WERI-Rb-1 (cell line): ENCODE results near the gene WDR64.

Source experiments
- DNase-seq: peaks from one replicate; pipeline ENCODE4 v3.0.0-alpha.2; 2020
- H3K27ac ChIP-seq: fragments of 250-450 bp; sonication (Bioruptor Pico); 2 replicates; pipeline ENCODE4 v1.5.1; 2020; ENCODE audit warnings: mild to moderate bottlenecking, moderate library complexity
- H3K27me3 ChIP-seq: fragments of 250-450 bp; sonication (Bioruptor Pico); 2 replicates; pipeline ENCODE4 v1.5.1; 2021; ENCODE audit warnings: mild to moderate bottlenecking, low read depth, moderate library complexity; ENCODE audit not compliant: insufficient read depth, severe bottlenecking
- H3K36me3 ChIP-seq: fragments of 250-450 bp; sonication (Bioruptor Pico); 2 replicates; pipeline ENCODE4 v1.5.1; 2020; ENCODE audit warnings: mild to moderate bottlenecking, moderate library complexity
- H3K4me3 ChIP-seq: 2 replicates; pipeline ENCODE4 v1.5.1; 2011; ENCODE audit warnings: low read depth, mild to moderate bottlenecking, control low read depth, low read length
- H3K9me3 ChIP-seq: fragments of 250-450 bp; sonication (Bioruptor Pico); 2 replicates; pipeline ENCODE4 v1.5.1; 2021; ENCODE audit warnings: mild to moderate bottlenecking, moderate library complexity; ENCODE audit not compliant: severe bottlenecking
- TF ChIP-seq, protein P1 (sequence below): IDR thresholded peaks from 2 replicates; pipeline ENCODE4 v1.5.1; 2011; ENCODE audit warnings: low read depth, mild to moderate bottlenecking, control low read depth, inconsistent platforms, low read length

Gene WDR64

GRCh38 chr1:241716915-241717656, 65.0 kb downstream of the WDR64 start:
- DNase-seq = no peak
- H3K4me3 ChIP-seq = no peak overlapping the region
- H3K36me3 ChIP-seq = no peaks in the 10 kb centered on the region
- TF ChIP-seq, protein P1, sequence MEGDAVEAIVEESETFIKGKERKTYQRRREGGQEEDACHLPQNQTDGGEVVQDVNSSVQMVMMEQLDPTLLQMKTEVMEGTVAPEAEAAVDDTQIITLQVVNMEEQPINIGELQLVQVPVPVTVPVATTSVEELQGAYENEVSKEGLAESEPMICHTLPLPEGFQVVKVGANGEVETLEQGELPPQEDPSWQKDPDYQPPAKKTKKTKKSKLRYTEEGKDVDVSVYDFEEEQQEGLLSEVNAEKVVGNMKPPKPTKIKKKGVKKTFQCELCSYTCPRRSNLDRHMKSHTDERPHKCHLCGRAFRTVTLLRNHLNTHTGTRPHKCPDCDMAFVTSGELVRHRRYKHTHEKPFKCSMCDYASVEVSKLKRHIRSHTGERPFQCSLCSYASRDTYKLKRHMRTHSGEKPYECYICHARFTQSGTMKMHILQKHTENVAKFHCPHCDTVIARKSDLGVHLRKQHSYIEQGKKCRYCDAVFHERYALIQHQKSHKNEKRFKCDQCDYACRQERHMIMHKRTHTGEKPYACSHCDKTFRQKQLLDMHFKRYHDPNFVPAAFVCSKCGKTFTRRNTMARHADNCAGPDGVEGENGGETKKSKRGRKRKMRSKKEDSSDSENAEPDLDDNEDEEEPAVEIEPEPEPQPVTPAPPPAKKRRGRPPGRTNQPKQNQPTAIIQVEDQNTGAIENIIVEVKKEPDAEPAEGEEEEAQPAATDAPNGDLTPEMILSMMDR = no peak
- no peak overlapping the region for H3K27ac ChIP-seq
- peaks cover 46% of the 10 kb centered on the region for H3K27me3 ChIP-seq
- peaks cover 8% of the 10 kb centered on the region for H3K9me3 ChIP-seq

DNA sequence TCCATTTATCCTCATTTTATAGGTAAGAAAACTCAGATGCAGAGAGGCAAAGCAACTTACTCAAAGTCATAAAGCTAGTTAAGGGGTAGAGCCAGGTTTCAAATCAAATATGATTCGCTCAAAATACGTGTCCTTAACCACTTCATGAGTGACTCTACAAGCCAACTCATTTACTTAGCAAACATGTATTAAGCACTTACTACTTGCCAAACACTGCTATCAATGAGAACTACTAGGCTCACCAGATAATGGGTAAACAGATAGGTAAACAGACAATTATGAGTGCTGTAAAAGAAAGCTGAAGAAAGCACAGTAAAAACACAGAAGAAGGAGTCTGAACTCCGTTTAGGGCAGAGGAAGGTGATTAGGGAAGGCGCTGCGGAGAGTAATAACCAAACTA, 65.9 kb downstream of the WDR64 start:
- Histone ChIP-seq H3K36me3 (no peaks in the 10 kb centered on the region), H3K27ac (no peak overlapping the region), H3K9me3 (peaks cover 3% of the 10 kb centered on the region), H3K27me3 (peaks cover 37% of the 10 kb centered on the region), H3K4me3 (no peak overlapping the region)
- DNase-seq = no peak
- TF ChIP-seq, protein P1 = no peak

- Histone ChIP-seq H3K4me3 (no peak overlapping the region), H3K9me3 (peaks cover 3% of the 10 kb centered on the region), H3K36me3 (no peaks in the 10 kb centered on the region), H3K27me3 (peaks cover 19% of the 10 kb centered on the region), H3K27ac (no peak overlapping the region)
- TF ChIP-seq, protein P1 = no peak
- no peak for DNase-seq
Measured at GRCh38 chr1:241721011-241721410, 68.9 kb downstream of the WDR64 start.

DNA sequence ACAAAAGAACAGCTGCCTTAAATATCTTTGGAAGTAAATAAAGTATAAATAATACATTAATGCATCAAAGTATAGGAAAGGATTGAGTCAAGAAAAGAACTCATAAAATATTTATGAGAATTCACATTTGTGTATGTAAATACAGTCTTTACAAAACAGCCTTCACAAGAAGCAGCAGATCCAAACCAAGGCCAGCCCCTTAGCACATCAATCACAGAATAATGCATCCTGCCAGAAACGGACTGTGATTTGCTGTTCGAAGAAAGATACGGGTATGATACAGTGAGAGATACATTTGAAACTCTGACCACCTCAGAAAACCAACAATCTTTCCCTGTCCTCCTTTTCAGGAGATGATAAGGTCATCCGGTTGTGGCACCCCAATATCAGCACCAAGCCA, 70.9 kb downstream of the WDR64 start:
- H3K27ac ChIP-seq = no peak overlapping the region
- TF ChIP-seq, protein P1 = no peak
- DNase-seq = no peak
- H3K4me3 ChIP-seq = no peak overlapping the region
- H3K9me3 ChIP-seq = peaks cover 3% of the 10 kb centered on the region
- H3K27me3 ChIP-seq = peaks cover 10% of the 10 kb centered on the region
- H3K36me3 ChIP-seq = no peaks in the 10 kb centered on the region

GRCh38 chr1:241724741-241725356, 72.8 kb downstream of the WDR64 start:
- H3K9me3 ChIP-seq = peaks cover 3% of the 10 kb centered on the region
- H3K27me3 ChIP-seq = peaks cover 17% of the 10 kb centered on the region
- no peak overlapping the region for H3K4me3 ChIP-seq
- TF ChIP-seq, protein P1 = no peak
- H3K27ac ChIP-seq = no peak overlapping the region
- DNase-seq = no peak
- H3K36me3 ChIP-seq = no peaks in the 10 kb centered on the region
